Measurements from ENCODE around the gene PDE4D.

DNA sequence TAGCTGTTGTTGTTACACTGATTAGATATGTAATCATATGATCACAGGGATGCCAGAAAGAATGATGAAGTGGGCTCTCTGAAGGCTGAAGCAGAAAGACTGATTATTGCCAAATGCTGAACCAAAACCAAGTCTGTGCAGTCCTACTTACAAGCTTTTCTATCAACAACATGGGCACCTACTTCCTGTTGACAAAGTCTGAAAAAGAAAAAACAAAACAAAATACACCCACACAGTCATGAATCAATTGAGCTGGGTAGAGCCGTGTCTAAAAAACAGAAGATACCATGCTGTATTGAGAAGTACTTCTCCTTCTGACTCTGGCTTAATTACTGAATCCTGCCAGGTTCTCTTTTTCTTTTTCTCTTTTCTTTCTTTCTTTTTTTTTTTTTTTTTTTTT is 947.3 kb downstream of the PDE4D start:
- TF ChIP-seq, protein P1, sequence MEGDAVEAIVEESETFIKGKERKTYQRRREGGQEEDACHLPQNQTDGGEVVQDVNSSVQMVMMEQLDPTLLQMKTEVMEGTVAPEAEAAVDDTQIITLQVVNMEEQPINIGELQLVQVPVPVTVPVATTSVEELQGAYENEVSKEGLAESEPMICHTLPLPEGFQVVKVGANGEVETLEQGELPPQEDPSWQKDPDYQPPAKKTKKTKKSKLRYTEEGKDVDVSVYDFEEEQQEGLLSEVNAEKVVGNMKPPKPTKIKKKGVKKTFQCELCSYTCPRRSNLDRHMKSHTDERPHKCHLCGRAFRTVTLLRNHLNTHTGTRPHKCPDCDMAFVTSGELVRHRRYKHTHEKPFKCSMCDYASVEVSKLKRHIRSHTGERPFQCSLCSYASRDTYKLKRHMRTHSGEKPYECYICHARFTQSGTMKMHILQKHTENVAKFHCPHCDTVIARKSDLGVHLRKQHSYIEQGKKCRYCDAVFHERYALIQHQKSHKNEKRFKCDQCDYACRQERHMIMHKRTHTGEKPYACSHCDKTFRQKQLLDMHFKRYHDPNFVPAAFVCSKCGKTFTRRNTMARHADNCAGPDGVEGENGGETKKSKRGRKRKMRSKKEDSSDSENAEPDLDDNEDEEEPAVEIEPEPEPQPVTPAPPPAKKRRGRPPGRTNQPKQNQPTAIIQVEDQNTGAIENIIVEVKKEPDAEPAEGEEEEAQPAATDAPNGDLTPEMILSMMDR (IDR thresholded peaks at IDR 0.05), result no peak
- TF ChIP-seq POLR2A (IDR thresholded peaks at IDR 0.05), result no peak
